Heart left ventricle (tissue), 13 donors: ENCODE results near the gene FAM118B.

Experiments
- CTCF ChIP-seq, 12 donors: fragments of 200-600 bp; sonication (generic) in 4 of 12; IDR thresholded peaks; one replicate each; pipeline versions ENCODE4 v1.5.0 to v1.8.0; 2018 to 2022; ENCODE audit warnings: antibody characterized with exemption in 12 of 12, mild to moderate bottlenecking in 5 of 12
- POLR2A ChIP-seq, 2 donors: fragments of 450-650 bp; IDR thresholded peaks; one replicate each; pipeline ENCODE4 v1.6.1; 2017; ENCODE audit warnings: antibody characterized with exemption in 2 of 2, mild to moderate bottlenecking in 2 of 2, moderate library complexity in 2 of 2
- donor health status: ischemic (EF 13 %, LVEDD 7.1; RV severe dilation, severe dysfunction).
- donor health status: DM: no; HTN: yes; CAD: no.
- donor health status: DM: no; HTN: no; CAD: no.
- donor health status: ischemic (EF 25% LVEDD 6.9; RV normal size, moderate dysfunction).
- donor health status: ischemic (EF 25% LVEDD 5.7; RV mildly dilated, moderate dysfunction).
- donor health status: ischemic (EF 35%, LVEDD 5.7; RV mildly dilated, moderate dysfunction).
- donor health status: nonischemic (EF 11% LVEDD 7.7; RV severe dilation, severe dysfunction).
- donor health status: DM: yes; HTN: yes; CAD: no.
- donor health status: PGD.
- donor health status: ischemic (EF 29% LVEDD 5.4; RV normal size, mild dysfunction).
- donor health status: nonischemic (EF 23%, LVEDD 6.1; RV moderate dilation, normal function).

- TF ChIP-seq POLR2A (IDR thresholded peaks at IDR 0.05) (no peak), CTCF (IDR thresholded peaks at IDR 0.05) (no peak)
Observed at GRCh38 chr11:126262216-126262615, 50.6 kb downstream of the FAM118B start.
